ENCODE results near the gene CFAP141. TPM values are rescaled to one million over a fixed set of nuclear protein-coding genes. Genes with fewer than 3 reads are reported as not detected.

CFAP141 gene
- total RNA-seq, 1 donor from 2014 or later: not detected

GRCh38 chr1:154222918-154223317, 16.8 kb upstream of the CFAP141 start:
- peaks cover 10% of the 10 kb centered on the region for H3K36me3 ChIP-seq (ENCODE audit: control insufficient read depth, insufficient read depth, low read length)
- H3K27me3 ChIP-seq (ENCODE audit: control insufficient read depth, insufficient read depth, low read length): no peaks in the 10 kb centered on the region
- FAIRE-seq (no peak), DNase-seq (ENCODE audit: low read depth) (no peak)
- TF ChIP-seq CTCF (IDR thresholded peaks at IDR 0.05; ENCODE audit: insufficient read depth, low read length, severe bottlenecking): no peak
- H3K4me3 ChIP-seq (ENCODE audit: low read depth, low read length): no peak overlapping the region

- no peak for TF ChIP-seq CTCF (IDR thresholded peaks at IDR 0.05; ENCODE audit: insufficient read depth, low read length, severe bottlenecking)
- FAIRE-seq: no peak
- H3K36me3 ChIP-seq (ENCODE audit: control insufficient read depth, insufficient read depth, low read length): peaks cover 10% of the 10 kb centered on the region
- no peak overlapping the region for H3K4me3 ChIP-seq (ENCODE audit: low read depth, low read length)
- no peak for DNase-seq (ENCODE audit: low read depth)
- no peaks in the 10 kb centered on the region for H3K27me3 ChIP-seq (ENCODE audit: control insufficient read depth, insufficient read depth, low read length)
Measured at GRCh38 chr1:154222518-154222917, 16.4 kb upstream of the CFAP141 start.

GRCh38 chr1:154221278-154222001, 15.3 kb upstream of the CFAP141 start:
- peaks cover 9% of the 10 kb centered on the region for H3K36me3 ChIP-seq (ENCODE audit: control insufficient read depth, insufficient read depth, low read length)
- DNase-seq (ENCODE audit: low read depth) (no peak), FAIRE-seq (no peak)
- H3K4me3 ChIP-seq (ENCODE audit: low read depth, low read length): peak overlapping the region; percentile 91
- no peaks in the 10 kb centered on the region for H3K27me3 ChIP-seq (ENCODE audit: control insufficient read depth, insufficient read depth, low read length)
- TF ChIP-seq CTCF (IDR thresholded peaks at IDR 0.05; ENCODE audit: insufficient read depth, low read length, severe bottlenecking): no peak

GRCh38 chr1:154220970-154221277, 14.8 kb upstream of the CFAP141 start:
- TF ChIP-seq CTCF (IDR thresholded peaks at IDR 0.05; ENCODE audit: insufficient read depth, low read length, severe bottlenecking): no peak
- no peak for FAIRE-seq
- H3K27me3 ChIP-seq (ENCODE audit: control insufficient read depth, insufficient read depth, low read length): no peaks in the 10 kb centered on the region
- peak overlapping the region; percentile 91 for H3K4me3 ChIP-seq (ENCODE audit: low read depth, low read length)
- DNase-seq (ENCODE audit: low read depth): no peak
- H3K36me3 ChIP-seq (ENCODE audit: control insufficient read depth, insufficient read depth, low read length): peaks cover 9% of the 10 kb centered on the region

- DNase-seq (ENCODE audit: low read depth) (peak; percentile 96), FAIRE-seq (no peak)
- TF ChIP-seq CTCF (IDR thresholded peaks at IDR 0.05; ENCODE audit: insufficient read depth, low read length, severe bottlenecking): no peak
- H3K27me3 ChIP-seq (ENCODE audit: control insufficient read depth, insufficient read depth, low read length): no peaks in the 10 kb centered on the region
- H3K4me3 ChIP-seq (ENCODE audit: low read depth, low read length): peak within 1 kb of the TSS; percentile 98
- peaks cover 9% of the 10 kb centered on the region for H3K36me3 ChIP-seq (ENCODE audit: control insufficient read depth, insufficient read depth, low read length)
Measured at GRCh38 chr1:154220071-154220969, 14.2 kb upstream of the CFAP141 start, which contains the start of gene UBAP2L. TSS of gene UBAP2L (plus strand) at chr1:154220955. CDS start at chr1:154225124, 4,169 bp downstream.

Data from bronchial epithelial cell (primary cell).